Measurements from ENCODE around the gene DNTTIP2. TPM values are rescaled to one million over a fixed set of nuclear protein-coding genes. Genes with fewer than 3 reads are reported as not detected.
A peak's percentile ranks its signal among the peaks of the same experiment; 100 is the strongest.

Gene DNTTIP2
- polyA plus RNA-seq, 1 experiment, result 31.6 TPM

DNA sequence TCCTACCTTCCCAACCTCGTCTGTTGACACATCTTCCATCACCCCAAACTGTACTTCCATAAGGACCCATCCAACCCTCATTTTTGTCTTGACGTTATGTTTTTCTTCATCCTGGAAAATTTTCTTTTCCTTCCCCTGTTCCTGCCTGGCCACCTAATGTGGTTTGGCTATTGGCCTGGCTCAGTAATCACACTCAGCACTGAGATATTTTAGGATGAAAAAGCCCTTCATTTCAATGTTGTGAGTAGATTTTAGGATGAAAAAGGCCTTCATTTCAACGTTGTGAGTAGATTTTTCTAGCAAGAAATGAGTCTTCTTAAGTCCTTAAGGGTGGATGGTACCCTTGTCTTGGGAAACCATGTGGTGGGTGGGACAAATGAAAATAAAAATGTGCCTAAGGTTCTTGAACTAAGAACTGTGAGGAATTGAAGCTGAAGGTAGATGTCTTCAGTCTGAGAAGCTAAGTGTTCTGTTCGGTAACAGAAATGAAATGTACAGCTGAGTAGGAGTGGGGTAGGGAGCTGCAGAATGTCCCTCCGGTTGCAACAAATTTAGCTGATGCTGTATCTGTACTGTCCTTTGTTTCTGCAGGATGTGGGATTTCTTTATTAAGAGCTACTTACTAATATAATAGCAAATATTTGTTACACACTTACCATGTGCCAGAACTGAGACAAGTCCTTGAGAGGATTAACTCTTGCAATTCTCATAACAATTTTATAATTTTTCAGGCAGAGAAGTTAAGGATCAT is 36.1 kb downstream of the DNTTIP2 start:
- TF ChIP-seq, protein P1, sequence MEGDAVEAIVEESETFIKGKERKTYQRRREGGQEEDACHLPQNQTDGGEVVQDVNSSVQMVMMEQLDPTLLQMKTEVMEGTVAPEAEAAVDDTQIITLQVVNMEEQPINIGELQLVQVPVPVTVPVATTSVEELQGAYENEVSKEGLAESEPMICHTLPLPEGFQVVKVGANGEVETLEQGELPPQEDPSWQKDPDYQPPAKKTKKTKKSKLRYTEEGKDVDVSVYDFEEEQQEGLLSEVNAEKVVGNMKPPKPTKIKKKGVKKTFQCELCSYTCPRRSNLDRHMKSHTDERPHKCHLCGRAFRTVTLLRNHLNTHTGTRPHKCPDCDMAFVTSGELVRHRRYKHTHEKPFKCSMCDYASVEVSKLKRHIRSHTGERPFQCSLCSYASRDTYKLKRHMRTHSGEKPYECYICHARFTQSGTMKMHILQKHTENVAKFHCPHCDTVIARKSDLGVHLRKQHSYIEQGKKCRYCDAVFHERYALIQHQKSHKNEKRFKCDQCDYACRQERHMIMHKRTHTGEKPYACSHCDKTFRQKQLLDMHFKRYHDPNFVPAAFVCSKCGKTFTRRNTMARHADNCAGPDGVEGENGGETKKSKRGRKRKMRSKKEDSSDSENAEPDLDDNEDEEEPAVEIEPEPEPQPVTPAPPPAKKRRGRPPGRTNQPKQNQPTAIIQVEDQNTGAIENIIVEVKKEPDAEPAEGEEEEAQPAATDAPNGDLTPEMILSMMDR (IDR thresholded peaks at IDR 0.05; ENCODE audit: low read depth, low read length), result no peak
- ChIA-PET CTCF (interaction anchor here (0.7 to 5.2 kb wide), 18 partner anchors 20 to 538 kb away, joined by 3 to 217 read pairs (median 7); no protein-coding TSS in a partner anchor), POLR2A (interaction anchor here (0.8 kb wide), 1 partner anchor 161 kb away, joined by 3 read pairs; the partner anchor contains the start of gene BCAR3)
- H3K9me3 ChIP-seq (ENCODE audit: control insufficient read depth, insufficient read depth, low read length), result no peaks in the 10 kb centered on the region; the same call in 1 of the 2 replicates
- peak overlapping the region; percentile 11 for H3K27ac ChIP-seq (ENCODE audit: low read depth, low read length)
- H3K27me3 ChIP-seq (ENCODE audit: control insufficient read depth, insufficient read depth, low read length), result no peaks in the 10 kb centered on the region
- H3K4me3 ChIP-seq (ENCODE audit: low read depth, low read length), result no peak overlapping the region
- peak; percentile 10 for DNase-seq (ENCODE audit: low read depth, low spot score)

DNA sequence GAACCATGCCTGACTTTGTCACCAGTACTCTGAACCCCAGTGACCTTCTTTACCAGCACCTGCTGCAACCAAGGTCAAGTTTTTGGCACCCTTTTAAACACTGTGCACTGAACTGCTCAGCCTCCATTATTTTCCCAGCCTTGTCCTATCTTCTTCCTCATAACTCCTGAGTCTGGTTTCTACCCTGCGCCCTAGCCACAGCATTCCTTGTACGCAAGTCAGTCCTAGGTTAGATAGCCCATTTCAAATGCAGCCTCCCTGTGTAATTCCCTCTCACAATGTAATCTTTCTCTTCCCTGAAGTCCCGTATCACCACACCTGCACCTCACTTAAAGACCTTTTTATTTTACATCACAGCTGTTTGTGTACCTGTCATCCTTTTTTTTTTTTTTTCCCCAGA is 37.2 kb downstream of the DNTTIP2 start:
- no peak overlapping the region for H3K27ac ChIP-seq (ENCODE audit: low read depth, low read length)
- H3K27me3 ChIP-seq (ENCODE audit: control insufficient read depth, insufficient read depth, low read length), result no peaks in the 10 kb centered on the region
- TF ChIP-seq, protein P1 (IDR thresholded peaks at IDR 0.05; ENCODE audit: low read depth, low read length), result no peak
- no peak overlapping the region for H3K4me3 ChIP-seq (ENCODE audit: low read depth, low read length)
- CTCF ChIA-PET, result interaction anchor here (0.6 to 5.2 kb wide), 4 partner anchors 26 to 357 kb away, joined by 3 to 217 read pairs (median 36); no protein-coding TSS in a partner anchor
- no peak for DNase-seq (ENCODE audit: low read depth, low spot score)
- no peaks in the 10 kb centered on the region for H3K9me3 ChIP-seq (ENCODE audit: control insufficient read depth, insufficient read depth, low read length)
- POLR2A ChIA-PET, result no interaction called here

DNA sequence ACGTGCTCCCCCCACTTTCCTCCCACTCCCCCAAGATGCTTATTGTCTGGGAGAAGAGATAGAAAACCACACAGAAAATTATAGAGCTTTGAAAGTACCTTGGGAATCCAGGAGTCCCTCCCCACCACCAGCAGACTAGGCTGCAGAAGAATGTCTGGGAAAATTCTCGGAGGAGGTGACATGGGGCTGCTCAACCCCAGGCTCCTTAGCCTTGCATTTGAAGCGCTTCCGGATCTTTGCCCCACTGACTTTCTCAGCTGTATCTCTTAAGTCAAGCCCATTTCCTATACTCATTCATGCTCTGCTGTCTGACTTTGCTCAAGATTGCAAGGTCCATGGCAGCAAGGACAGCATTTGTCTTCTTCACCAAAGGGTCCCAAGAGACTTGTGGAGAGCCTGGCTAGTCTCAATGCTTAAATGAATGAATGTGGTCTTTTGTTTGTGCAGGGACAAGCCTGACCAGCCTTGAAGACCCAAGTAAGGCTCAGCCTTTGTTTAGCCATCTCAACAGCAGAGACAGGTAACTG is 38.0 kb downstream of the DNTTIP2 start:
- no peaks in the 10 kb centered on the region for H3K27me3 ChIP-seq (ENCODE audit: control insufficient read depth, insufficient read depth, low read length)
- TF ChIP-seq, protein P1 (IDR thresholded peaks at IDR 0.05; ENCODE audit: low read depth, low read length), result no peak
- H3K4me3 ChIP-seq (ENCODE audit: low read depth, low read length), result no peak overlapping the region
- ChIA-PET CTCF (interaction anchor here (0.7 to 5.1 kb wide), 4 partner anchors 28 to 446 kb away, joined by 3 to 29 read pairs (median 3); no protein-coding TSS in a partner anchor), POLR2A (no interaction called here)
- H3K9me3 ChIP-seq (ENCODE audit: control insufficient read depth, insufficient read depth, low read length), result no peaks in the 10 kb centered on the region
- DNase-seq (ENCODE audit: low read depth, low spot score), result no peak
- H3K27ac ChIP-seq (ENCODE audit: low read depth, low read length), result no peak overlapping the region

DNA sequence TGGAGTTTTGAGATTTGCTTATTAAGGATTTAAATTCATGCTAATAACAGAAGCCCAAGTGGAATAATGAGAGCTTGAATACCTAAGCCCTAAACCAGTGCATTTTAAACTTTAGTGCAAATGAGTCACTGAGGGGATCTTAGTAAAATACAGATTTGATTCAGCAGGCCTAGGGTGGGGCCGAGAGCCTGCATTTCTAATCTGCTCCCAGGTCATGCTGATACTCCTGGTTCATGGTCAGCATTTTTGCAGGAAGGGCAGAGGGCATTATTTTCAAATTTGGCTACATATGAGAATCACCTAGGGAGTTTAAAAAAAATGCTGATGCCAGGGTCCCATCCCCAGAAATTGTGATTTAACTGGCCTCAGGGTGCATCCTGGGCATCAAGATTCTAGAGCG is 39.3 kb downstream of the DNTTIP2 start:
- TF ChIP-seq, protein P1 (IDR thresholded peaks at IDR 0.05; ENCODE audit: low read depth, low read length), result no peak
- DNase-seq (ENCODE audit: low read depth, low spot score), result no peak
- Histone ChIP-seq H3K27me3 (ENCODE audit: control insufficient read depth, insufficient read depth, low read length) (no peaks in the 10 kb centered on the region), H3K27ac (ENCODE audit: low read depth, low read length) (no peak overlapping the region), H3K4me3 (ENCODE audit: low read depth, low read length) (no peak overlapping the region), H3K9me3 (ENCODE audit: control insufficient read depth, insufficient read depth, low read length) (no peaks in the 10 kb centered on the region)
- CTCF ChIA-PET, result interaction anchor here (0.5 to 5.1 kb wide), 4 partner anchors 8 to 210 kb away, joined by 3 to 29 read pairs (median 4); no protein-coding TSS in a partner anchor
- POLR2A ChIA-PET, result interaction anchor here (0.7 to 1.1 kb wide), 2 partner anchors 12 to 23 kb away, joined by 3 read pairs; no protein-coding TSS in a partner anchor

DNA sequence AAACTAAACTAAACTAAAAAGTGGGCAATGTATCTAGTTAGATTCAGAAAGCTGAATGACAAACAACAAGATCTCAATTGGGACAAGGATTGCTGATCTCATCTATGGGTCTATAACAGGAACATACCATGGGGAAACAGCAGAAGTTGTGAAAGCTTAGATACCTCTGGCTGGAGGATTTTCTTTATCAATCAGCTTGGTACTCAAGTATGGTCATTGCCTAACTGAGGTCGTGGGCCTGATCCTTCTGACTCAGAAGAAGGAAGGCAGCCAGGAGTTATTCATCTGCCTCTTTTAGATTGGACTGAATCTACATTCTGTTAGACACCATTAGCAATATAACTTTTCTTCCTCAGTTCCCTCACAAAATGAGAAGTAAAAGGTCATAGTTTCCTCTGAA is 39.7 kb downstream of the DNTTIP2 start:
- H3K4me3 ChIP-seq (ENCODE audit: low read depth, low read length), result no peak overlapping the region
- no peaks in the 10 kb centered on the region for H3K27me3 ChIP-seq (ENCODE audit: control insufficient read depth, insufficient read depth, low read length)
- TF ChIP-seq, protein P1 (IDR thresholded peaks at IDR 0.05; ENCODE audit: low read depth, low read length), result no peak
- DNase-seq (ENCODE audit: low read depth, low spot score), result peak; percentile 73
- no peaks in the 10 kb centered on the region for H3K9me3 ChIP-seq (ENCODE audit: control insufficient read depth, insufficient read depth, low read length)
- H3K27ac ChIP-seq (ENCODE audit: low read depth, low read length), result no peak overlapping the region
- ChIA-PET CTCF (interaction anchor here (0.5 to 5.1 kb wide), 4 partner anchors 8 to 209 kb away, joined by 3 to 29 read pairs (median 4); no protein-coding TSS in a partner anchor), POLR2A (interaction anchor here (0.7 to 1.1 kb wide), 2 partner anchors 12 to 23 kb away, joined by 3 read pairs; no protein-coding TSS in a partner anchor)
